ENCODE measurements around the gene SHB.

Gene SHB

DNA sequence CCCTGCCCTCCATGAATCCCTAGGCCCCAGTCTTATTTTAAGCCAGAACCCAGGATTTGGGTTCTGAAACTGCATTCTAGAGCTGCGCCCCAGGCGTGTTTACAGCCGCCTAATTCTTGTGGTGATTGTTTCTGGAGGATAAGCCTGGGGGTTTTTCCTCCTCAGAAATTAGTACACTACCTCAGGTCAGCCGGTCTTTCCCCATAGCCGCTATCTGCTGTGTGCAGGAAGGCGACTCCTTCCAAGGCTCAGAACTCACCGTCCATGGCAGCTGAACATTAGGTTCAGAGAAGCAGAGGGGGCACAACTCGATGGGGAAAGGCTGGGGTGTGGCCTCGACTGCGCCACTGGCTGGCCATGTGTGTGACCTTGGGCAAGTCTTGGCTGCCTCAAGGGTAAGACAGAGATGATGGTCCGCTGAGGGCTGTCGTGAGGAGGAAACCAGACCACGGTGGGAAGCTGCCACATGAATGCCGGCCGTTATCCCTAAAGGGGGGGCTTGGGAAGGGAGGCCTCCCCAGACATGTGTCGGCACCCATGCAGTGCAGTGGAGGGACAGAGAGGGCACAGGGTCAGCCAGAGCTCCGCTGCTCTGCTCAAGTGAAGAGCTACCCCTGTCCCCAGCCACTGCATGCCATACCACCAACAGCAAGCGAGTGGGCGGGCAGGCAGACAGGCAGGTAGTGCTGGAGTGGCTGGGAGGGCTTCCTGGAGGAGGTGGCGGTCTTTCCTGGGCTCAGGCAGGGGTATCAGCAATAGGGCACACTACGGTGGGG is 28.9 kb downstream of the SHB start:
- DNase-seq = no peak

DNA sequence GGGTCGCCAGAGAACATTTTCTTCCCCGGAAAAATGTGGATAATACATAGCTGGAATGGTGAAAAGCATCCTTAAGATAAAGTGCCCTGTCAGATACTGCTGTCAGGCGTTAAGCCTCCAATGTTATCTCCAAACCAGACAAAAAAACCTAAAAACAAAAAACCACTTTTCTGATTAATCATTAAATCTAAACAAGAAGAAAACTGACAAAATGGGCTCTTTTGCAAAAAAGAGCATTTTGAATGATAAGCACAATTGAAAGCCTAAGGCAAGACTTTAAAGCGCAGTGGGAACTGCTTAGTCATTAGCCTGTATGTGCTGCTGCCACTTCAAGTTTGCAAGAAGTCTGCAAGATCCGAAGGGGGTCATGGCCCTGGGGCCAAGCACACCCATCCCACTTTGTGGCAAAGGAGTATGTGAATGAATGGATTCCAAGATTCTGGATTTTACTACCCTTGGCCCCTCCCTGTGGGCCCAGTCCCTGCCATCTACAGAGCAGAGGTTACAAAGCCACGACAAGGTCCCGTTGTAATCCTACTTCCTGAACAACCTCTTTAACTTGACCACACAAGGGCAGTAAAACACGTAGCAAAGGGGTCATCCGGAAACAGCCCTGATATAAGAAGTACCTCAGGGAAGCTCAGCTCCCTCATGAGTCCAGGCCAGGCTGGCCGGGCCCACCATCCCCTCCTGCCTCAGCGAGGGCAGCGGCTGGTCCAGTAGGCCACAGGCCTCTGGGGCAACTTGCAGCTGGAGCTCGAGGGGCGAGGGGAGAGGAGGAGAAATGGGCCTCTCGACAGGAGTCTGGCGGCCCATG is 29.7 kb downstream of the SHB start:
- DNase-seq = no peak

DNA sequence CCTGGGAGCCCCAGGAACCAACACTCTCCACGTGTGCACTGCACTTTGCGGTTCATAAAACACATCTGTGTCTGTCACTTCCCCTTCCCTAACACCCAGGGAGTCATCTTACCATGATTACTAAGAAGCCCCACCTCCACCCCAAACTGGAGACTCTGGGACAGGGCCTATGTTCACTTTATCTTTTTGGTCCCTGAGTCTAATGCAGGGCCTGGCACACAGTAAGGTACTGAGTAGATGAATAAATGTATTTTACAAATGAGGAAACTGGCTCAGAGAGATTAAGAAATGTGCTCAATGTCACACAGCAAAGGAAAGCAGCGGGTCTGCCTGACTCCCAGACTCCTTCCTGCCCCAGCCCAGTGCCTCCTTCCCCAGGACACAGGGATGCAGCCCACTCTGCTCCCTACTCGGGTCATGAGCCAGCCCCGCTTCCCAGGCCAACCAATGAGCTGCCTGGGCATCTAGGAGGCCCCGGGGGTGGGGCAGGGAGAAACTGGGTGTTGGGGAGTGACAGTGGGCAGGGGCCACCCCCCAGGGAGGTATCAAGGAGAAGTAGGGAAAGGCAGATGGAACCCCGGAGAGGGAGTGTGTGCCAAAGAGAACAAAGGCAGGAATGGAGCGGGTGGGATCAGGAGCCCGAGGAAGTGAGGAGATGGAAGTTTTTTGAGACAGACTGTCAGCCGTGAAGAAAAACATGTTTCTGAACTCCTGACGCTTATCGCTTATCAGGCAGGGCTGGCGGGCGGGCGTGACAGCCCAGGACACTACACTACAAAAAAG is 30.5 kb downstream of the SHB start:
- no peak for DNase-seq

DNA sequence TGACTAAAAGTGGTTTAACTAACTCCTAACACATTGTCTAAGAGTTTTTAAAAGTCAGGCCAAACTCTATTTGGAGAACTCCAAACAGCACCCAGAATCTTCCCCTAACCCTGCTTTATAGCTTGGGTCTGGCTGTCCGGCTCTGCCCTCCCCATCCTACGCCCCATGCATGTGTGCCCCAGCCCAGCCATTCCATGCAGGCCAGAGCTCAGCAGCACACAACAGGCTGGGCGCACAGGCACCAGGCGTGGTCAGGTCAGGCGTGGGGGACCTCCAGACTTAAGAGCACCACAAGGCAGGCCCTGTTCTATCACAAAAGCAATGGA is 31.1 kb downstream of the SHB start:
- DNase-seq = no peak

DNA sequence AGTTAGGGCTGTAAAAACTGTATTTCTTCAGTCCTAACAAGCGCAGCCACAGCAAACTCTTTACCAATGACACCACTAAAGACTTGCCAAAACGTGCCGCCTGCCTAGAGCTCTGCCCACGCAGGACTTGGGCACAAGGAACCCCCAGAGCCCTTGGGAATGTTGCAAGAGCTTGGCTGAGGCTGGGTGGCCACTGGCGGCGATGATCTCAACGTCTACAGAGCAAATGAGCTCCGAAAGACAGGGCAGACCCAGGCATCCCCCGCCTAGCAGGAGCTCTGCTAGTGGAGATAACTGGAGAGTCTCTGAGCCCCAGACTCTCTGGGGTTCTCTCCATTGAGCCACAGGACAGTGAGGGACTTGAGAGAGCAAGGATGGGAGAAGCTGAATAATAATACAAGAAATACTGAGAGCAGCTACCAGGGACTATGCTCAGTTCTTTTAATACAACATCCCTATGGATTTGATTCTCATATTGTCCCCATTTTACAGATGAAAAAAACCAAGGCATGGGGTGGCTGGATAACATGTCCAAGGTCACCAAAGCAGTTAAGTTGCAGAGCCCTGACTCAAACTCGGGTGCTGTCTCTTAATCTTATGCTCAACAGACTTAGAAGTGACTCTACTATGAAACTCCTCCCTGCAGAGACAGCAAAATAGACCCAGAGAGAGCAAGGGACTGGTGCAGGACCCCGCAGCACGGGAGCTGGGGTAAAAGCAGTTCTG is 32.5 kb downstream of the SHB start:
- no peak for DNase-seq

DNA sequence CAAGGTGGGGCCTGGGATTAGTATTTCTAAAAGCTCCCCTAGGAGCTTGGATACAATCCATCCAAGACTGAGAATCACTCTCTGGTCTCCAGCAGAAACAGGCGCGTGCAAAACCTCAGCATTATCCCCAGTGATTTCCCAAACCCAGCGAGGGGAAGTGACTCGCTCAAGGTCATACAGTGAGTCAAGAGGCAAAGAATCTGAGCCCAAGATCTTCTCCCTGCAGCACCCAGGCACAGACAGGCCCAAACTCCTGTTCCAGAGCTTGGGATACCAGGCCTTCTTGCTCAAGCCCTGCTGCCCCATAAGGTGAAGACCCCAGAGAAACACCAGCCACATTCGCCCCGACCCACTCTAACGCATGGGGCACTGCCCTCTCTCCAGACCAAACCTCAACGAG is 33.2 kb downstream of the SHB start:
- no peak for DNase-seq

DNA sequence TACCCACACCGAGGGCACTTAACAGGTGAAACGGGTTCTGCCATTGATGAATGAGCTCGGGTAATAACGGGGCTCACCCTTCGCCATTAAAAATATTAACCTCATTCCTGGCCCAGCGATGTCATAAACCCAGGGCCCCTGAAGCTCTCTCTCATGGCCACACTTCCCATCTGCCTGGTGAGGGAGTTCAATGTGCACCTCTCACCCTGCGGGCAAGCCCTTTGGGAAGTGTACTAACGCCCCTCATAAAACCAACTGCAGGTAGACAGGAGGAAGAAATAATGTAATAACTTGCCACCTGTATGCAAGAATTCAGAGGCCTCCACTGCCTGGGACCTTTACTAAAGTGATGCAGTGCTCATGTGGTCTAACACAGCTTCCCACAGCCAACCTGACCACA is 35.1 kb downstream of the SHB start:
- no peak for DNase-seq

DNA sequence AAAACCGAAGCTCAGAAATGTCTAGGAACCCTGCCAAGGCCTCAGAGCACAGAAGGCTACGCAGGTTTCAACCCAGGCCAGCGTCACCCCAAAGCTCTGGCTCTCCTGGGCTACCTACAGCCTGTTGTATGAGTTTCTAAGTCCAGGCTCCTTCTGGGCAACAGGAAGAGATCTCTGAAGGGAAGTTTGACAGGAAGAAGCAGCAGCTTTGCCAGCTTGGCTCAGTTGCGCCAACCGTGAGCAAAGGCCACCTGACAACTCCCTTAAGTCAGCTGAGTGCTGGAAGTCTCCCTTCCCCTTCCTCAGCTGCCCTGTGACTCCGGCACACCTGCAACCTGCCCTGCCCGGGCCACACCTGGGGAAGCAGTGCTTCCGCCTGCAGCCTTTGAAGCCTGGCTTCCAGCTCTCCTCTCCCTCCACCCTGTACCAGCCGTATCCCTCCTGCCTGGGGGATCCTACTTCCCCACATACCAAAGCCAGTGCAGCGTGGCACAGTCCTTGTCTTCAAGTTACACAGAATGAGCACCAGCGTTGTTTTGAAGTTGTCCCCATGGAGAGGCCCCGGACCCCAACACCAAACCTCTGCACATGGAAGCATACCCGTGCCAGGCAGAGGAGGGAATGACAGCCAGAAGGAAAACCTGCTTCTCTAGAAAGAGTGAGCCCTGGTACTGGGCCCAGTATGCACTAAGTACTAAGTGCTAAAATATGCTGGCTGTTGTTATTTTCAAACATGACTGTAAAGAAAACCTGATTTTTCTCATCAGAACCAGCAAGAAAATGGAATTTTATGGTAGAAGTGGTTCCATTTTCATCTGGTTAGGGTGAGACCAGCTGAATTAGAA is 36.5 kb downstream of the SHB start:
- DNase-seq = no peak

DNA sequence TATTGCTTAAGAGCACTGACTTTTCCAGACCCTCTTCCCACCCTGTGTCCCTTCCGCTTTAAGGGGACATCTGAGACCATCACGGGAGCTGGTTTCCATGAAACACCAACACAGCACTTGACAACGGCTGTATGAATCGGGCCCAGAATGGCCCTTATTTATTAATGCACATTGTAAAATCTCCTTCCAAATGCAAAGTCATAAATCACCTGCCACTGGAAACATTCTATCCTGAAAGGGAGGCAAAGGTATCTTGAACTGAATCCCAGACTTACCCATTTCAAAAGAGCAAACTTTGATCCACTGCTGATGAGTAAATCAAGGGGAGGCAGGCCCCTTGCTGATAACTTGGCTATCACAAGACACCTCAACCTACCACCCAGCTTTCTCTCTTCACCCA is 37.4 kb downstream of the SHB start:
- DNase-seq = no peak

DNA sequence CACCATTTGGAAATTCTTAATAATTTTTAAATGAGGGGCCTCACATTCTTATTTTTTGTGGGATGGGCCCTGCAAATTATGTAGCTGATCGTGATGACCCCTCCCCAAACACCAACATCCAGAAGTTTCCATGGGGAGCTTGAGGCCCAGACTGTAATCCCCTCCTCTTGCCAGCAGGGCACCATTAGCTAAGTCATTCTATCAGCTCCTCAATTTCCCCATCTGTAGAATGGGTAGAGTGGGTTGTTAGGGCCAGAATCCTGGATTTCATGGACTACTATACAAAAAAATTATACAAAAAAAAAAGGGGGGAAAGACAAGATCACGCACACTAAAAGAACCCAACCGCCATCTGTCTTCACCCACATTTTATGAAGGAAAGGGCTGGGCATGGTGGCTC is 38.4 kb downstream of the SHB start:
- no peak for DNase-seq

DNA sequence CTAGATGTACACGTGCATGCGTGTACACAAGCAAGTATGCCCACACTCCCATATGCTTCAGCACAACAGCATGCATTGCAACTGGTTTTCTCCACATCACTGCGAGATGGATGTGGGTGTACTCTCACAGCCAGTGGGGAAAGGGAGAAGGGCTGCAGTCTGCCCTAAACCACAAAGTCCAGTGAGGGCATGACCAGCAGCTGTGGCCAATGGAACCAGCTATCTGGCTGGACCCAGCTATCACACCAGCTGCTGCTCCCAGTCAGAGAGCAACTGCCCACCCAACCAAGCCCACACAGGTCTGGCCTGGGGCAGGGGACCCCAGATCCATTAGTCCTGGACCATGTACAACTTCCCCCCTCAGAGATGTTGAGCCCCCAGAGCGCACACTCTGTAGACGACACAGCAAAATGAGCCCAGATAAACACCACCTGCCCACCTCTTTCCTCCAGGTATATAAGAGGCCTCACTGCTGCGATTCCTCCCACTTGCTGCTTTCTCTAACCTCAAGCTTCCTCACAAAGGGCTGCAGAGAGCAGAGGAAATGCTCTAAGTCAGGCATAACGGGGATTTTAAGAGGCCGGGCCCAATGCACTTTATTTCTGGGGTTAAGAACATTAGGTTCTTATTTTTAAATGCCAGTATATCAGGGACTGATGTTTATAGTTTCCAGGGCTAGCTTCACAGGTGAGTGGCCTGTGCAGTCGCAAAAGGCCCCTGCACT is 39.0 kb downstream of the SHB start:
- DNase-seq = no peak

DNA sequence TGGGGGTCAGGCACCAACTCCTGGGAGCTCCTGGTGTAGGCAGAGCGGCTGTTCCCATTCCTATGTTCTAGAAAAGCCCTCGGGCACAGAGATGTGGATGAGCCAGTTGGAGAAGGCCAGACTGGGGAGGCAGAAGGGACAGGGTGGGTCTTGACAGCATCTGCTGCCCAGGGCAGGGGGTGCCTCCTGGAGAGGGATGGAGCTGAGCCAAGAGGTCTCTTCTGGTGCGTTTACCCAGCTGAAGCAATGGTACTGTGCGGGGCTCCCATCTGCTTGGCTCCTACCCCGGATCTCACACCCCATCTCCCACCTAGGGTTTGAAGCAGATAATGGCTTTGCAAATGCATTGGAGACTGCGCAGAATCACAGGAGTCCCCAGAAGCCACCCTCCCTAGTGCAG is 41.3 kb downstream of the SHB start:
- DNase-seq = no peak

DNA sequence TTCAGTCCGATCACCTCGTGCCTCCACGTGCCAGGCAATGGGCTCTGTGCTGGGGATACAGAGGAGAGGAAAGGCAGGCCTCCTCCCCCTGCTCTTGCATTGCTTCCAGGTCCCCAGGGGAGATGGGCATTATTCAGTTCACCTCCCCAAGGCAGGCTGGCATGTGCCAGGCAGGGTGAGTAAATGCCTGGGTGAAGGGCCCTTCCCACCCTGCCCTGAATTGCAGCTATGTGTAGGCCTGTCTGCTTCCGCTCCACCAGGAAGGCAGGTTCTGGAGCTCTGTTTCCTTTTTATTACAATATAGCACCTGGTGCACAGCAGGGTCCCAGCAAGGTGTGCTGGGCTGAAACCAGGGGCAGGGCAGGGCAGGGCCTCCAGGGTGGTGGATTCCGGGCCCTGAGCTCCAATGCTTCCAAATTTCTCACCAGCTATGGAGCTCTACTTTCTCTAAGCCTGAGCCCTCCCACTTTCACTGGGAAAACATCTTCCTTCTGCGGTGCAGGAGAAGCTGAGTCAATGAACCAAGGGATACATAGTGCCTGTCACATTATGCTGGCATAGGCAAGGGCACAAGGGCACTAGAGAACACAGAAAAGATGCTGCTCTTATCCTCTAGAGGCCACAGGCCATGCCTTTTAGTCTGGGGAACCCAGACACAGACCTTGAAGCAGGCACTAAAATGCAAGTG is 42.0 kb downstream of the SHB start:
- no peak for DNase-seq

DNA sequence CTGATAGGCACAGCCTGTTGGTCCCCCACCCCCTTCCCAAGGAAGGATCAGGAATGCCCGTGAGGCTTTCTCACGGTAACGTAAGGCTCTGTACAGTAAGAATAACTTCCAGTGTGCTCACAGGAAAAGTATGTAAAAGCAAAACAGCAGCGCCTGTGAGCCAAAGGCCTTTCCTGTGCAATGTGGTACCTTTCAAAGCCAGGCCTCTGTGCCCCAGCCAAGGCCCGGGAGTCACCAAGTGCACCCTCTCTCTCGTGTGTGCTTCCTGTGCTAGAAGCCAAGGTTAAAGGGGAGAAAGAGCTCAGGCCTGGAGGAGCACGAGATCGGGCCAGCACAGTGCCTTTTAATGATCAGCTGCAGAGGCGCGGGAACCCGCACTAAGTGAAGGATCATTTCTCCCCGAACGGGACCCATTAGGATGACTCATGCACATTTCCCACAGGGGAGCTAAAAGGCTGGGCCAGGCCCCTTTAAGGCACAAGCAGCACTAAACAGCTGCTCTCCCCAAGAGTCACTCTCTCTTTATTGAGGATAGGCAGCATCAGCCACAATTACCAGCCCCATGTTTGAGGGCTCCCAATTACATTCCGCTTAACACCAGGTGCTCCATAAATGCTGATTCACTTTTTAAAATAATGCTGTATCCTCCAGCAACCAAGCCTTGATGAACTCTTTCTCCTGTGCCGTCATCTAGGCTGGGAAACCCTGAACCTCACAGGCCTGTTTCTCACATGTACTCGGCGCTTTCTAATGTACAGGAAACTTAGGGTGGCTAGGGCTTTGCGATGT is 42.8 kb downstream of the SHB start:
- DNase-seq = no peak

DNA sequence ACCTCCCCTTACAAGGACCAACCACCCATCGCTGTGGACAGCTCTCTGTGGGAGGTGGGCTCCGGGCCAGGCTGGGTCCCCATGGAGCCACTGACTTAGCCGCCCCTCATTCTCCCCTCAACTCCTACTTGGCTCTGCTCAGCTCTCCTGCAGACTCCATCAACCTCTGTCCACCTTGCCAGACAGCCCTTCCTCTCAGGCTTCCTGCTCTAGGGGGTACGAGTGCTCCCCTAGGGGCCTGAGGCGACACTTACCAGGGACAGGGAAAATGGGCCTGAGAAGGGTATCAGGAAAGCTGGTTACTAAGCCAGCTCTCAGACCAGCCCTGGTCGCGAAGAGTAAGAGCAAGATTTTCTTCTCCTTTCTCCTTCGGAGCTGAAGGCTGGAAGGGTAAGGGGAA is 43.9 kb downstream of the SHB start:
- no peak for DNase-seq

DNA sequence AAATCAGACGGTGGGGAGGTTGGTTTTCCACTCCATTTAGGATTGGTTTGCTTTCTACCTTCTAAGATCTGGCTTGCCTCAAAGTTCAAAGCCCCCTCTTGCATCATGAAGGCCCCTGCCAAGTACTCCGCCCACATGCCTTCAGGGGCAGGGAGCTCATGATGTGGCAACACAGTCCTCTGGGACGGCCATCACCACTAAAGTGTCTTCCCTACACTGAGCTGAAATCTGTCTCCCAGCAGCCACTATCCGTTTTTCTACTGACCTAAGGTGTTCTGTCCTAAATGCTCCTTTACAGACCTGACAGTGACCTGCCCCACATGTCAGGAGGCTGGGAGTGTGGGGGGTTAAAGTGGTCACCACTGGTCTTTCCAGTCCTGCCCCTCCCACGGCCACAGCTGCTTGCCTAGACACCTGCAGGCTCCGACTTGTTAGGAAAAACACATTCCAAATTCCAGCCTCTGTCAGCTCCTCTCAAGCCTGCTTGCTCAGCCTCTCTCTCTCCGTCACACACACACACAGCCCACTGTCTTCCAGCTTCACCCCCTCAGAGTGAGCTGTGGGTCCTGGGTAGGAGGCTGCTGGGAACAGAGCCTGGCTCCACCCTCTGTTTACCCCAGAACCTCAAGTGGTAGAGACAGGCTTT is 44.9 kb downstream of the SHB start:
- no peak for DNase-seq

DNA sequence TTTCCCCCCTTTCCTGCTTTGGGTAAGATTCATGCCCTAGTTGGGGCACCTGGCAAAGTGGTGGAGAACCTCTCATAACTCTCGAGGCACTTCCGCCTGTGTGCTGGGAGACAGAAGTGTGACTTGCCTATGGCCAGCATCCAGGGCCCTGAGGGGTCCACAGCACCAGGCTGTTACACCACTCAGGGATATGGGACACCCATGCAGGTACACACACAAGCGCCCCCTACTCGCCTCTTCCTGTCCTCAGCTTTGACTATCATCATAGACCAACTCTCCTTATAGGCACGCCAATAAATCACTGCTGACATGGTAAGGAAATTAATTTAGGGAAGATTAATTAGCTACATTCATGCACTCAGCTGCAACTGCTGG is 45.4 kb downstream of the SHB start:
- DNase-seq = no peak

DNA sequence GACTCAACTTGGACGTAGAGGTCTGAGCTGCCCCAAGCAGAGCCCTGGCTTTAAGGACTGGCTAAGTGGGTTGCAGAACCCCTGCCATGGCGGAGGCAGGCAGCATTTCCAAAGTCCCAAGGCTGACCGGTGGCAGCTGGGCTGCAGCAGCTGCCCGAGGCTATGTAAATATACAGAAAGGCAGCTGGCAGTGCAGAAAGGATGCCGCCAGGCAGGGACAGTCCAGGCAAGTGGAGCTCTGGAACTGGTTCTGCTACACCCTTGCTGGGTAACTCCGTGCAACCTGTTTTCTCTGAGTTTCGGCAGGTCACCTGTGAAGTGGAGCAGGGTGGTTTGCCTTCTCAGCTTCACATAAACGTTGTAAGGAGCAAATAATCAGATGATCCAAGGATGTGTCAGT is 46.0 kb downstream of the SHB start:
- DNase-seq = no peak

DNA sequence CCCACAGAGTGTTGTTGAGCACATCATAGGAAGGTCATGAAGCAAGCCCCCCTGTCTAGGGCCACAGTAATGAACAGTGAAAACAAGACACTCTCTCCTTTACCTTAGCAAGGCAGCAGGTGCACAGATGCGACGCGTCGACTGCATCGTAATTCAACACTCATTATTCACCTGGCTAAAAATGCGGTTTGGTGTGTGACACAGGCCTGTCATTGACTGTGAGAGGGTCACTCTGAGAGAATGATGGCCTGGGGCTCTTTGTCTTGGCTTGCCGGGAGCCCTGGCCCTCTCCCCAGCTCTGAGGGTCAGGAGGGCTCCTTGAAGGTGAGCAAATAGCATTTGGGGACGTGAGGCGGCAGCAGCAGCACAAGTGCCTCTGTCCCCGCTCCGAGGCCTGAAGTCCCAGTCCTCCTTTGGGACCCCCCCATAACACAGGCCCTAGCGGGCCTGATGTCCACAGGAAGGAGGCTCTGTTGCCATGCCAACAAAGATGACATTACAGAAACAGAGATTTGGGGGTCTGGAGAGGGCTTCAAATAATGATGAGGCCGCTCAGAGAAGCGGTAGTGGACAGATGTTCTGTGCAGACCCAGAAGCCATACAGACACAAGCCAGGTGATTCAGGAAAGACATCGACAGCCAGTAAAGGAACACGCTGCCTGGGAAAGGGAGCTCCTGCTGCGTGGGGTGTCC is 46.7 kb downstream of the SHB start:
- no peak for DNase-seq

Data from CD4-positive, alpha-beta T cell treated with Interleukin-21 for 1 hour (primary cell).